GM19240 (cell line): ENCODE data around the gene UBE2Q1.

Source experiments
- DNase-seq: peaks from one replicate; pipeline ENCODE4 v3.0.0; 2011; ENCODE audit warnings: low spot score; ENCODE audit not compliant: insufficient read length

UBE2Q1 gene

DNA sequence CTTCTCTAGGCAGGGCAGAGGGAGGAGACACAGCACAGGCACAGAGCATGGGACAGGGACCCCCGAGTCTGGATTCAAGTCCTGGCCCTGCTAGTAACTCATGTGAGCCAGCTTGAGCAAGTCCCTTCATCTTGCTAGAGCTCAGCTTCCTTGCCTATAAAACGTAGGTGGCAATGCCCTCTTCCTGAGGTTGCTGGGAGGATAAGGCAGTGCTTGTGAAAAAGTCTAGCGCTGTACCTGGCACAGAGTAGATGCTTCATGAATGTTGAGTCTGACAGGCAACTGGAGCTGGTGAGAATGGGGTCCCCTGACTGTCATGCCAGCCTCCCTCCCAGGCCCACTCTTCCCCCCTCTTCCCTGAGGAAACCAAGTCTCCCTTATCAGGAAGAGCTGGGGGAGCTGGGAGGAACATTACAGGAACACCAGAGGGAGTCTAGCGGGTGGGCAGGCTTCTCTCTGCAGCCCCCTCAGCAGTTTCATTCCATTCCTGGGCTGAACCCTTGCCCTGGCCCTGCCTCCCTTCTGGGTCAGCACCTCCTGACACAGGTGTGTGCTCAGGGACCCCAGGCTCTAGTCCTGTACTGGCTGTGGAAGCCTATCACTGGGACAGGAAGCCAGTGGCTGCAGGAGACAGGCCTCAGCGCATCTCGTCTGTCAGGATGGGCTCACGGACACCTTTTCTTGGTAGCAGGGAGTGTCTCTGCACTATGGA lies 19.0 kb upstream of the UBE2Q1 start:
- DNase-seq = no peak

DNA sequence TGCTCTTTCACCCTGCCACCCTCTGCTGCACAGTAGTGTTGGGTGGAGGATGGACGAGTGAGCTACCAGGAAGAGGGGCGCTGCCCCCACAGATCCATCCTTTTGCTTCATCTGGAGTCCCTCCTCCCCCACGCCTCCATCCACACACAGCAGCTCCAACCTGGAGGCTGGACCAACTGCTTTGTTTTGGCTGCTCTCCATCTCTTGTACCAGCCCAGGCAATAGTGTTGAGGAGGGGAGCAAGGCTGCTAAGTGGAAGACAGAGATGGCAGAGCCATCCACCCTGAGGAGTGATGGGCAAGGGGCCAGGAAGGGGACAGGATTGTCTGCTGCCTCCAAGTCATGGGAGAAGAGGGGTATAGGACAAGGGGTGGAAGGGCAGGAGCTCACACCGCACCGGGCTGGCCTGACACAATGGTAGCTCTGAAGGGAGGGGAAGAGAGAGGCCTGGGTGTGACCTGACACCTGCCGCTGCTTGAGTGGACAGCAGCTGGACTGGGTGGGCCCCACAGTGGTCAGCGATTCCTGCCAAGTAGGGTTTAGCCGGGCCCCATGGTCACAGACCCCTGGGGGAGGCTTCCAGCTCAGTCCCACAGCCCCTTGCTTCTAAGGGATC lies 17.6 kb upstream of the UBE2Q1 start:
- DNase-seq = no peak

DNA sequence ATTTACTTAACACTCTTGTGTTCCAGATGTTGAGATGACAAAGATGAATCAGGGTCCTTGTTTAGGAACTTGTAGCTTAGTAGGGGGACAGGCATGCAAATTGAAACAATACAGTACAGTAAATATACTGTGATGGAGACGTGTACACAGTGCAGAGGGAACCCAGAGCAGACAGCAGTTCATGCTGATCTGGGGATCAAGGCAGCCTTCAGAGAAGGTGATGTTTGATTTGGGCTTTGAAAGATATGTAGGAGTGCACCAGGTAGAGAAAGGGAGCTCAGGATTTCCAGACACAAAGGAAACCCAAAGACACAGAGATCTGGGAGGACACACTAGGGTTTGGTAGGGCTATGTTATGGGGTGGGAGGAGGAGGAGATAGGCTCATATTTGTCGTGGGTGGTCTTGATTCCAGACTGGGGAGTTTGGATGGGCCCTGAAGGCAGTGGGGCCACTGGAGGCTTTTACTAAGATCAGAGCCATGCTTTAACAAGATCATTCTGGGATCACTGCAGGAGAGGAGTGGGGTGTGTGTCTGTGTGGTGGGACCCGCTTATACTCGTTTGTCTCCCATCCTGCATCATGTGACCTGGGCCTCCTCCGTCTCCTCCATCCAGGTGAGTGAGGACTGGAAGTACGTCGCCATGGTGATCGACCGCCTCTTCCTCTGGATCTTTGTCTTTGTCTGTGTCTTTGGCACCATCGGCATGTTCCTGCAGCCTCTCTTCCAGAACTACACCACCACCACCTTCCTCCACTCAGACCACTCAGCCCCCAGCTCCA lies 16.9 kb upstream of the UBE2Q1 start:
- DNase-seq = no peak

DNA sequence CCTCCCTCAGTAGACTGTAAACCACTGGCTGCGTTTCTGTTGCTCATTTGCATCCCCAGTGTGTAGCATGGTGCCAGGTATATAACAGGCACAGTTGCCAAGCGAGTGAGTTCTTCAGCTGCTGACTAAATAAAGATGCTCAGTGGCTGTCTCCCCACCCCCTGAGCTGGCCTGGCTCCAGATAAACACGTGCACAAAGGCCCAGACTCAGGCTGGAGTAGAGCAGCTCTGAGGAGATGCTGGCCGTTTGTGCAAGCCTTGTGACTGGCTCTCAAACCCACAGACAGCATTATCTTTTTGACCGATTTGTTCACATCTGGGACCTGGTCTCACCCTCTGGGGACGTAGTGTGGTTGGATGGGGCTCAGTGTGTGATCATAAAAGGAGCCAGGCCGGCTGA lies 16.3 kb upstream of the UBE2Q1 start:
- no peak for DNase-seq

DNA sequence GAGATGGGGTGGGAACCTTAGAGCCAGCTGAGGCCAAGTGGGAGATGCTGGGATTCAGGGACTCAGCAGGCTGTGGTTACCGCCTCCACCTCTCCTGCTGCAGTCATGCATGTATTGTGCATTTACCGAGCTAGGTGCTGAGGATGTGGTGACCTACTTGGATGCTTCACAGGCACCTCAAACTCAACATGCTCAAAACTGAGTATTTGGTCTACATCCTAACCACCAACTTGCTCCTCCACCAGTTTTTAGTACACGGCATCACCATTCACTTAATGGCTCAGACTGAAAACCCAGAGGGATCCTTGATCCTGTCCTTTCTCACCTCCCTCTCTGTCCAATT lies 14.7 kb upstream of the UBE2Q1 start:
- no peak for DNase-seq

DNA sequence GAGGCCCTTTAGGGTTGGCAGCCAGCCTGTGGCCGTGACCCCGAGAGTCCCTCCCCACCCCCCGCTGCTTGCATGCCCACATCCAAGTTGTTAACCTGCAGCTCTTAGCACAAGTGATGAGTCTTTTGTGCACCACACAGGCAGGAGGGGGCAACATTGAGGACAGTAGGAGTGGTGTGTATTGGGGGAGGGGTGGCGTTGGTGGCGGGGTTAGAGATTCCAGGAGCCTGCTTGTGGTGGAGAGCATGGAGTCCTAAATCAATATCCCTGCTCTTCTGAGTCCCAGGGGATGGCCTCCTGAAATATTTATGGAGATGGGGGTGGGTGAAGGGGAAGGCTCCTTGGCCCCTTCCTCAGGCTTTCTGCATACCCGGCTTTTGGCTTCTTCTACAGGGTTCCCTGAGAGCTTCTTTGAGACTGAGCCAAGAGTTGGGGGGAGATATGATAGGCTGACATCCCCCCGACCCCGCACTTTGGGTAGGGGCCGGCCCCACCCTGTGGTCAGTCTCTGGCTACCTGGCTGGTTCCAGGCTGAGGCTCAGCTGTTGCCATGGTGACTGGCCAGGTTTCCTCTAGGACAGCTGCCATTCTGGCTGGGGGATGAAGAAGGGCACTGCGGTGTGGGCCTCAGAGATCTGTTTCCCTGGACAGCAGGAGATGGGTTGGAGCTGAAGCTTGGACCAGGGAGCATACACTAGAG lies 14.2 kb upstream of the UBE2Q1 start:
- DNase-seq = no peak

DNA sequence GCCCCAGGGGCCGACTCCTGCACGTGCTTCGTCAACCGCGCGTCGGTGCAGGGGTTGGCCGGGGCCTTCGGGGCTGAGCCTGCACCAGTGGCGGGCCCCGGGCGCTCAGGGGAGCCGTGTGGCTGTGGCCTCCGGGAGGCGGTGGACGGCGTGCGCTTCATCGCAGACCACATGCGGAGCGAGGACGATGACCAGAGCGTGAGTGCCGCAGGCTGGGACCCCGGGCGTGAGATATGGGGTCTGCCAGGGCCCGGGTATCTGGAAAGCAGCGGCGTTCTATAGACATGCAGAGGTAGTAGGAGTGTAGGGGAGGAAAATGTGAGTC lies 13.5 kb upstream of the UBE2Q1 start:
- DNase-seq = no peak

DNA sequence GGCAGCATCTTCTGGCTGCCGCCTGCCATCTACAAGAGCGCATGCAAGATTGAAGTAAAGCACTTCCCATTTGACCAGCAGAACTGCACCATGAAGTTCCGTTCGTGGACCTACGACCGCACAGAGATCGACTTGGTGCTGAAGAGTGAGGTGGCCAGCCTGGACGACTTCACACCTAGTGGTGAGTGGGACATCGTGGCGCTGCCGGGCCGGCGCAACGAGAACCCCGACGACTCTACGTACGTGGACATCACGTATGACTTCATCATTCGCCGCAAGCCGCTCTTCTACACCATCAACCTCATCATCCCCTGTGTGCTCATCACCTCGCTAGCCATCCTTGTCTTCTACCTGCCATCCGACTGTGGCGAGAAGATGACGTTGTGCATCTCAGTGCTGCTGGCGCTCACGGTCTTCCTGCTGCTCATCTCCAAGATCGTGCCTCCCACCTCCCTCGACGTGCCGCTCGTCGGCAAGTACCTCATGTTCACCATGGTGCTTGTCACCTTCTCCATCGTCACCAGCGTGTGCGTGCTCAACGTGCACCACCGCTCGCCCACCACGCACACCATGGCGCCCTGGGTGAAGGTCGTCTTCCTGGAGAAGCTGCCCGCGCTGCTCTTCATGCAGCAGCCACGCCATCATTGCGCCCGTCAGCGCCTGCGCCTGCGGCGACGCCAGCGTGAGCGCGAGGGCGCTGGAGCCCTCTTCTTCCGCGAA lies 12.9 kb upstream of the UBE2Q1 start:
- DNase-seq = no peak

DNA sequence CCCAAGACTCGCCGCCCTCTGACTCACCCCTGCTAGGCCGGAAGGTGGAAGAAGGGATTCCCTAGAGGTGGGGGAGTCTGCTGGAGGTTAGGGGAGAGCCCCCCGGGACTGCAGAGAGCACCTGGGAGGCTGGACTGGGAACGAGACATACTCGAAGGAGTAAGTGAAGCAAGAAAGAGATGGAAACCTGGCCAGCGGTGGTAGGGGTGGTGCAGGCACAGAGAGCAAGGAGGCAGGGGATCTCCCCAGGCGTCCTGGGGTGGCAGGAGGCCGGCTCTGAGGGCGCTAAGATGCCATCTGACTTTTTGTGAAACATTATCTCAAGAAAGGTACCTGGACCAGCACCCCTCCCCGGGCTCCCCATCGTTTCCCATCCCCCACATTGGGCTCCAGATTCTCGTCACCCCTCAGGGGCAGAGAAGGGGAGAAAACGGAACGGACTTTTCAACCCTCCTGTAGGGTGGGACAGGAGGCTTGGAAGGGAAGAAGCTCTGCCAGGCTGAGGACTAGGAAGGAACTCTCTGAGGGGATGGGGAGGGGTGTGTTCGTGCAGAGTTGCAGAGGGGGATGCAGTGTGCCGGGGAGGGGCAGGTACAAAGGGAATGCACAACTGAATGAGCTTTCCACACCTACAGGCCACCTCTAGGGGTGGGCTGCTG lies 9.8 kb upstream of the UBE2Q1 start:
- DNase-seq = no peak

DNA sequence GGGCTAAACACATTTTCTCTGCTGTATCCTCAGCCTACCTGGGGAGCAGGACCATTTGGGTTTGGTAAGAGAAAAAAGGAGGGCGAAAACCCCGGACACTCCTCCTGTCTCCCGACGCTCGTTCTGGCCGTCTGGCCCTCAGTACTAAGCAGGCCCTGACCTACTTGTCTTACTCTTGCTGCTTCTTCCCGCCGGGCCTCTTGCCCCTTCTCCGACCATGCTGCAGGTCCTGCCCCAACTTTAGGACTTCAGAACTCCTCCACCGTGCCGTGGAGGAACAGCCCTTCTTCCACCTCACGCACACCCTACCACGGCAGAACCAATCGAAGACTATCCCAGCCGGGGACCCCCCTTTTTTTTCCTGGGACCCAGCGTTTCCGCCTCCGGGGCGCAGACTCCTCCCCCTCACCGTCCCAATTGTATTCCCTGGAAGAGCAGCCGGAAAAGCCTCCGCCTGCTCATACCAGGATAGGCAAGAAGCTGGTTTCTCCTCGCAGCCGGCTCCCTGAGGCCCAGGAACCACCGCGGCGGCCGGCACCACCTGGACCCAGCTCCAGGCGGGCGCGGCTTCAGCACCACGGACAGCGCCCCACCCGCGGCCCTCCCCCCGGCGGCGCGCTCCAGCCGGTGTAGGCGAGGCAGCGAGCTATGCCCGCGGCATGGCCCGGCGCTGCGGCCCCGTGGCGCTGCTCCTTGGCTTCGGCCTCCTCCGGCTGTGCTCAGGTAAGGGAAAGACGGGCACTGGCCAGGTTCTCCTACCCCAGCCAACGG lies 9.1 kb upstream of the UBE2Q1 start, which contains the start of gene CHRNB2:
Gene CHRNB2, plus strand, starts transcription at position 393 of the 771 bp plus-strand sequence. Its CDS starts 267 bp downstream, at position 660.
- peak; percentile 84 for DNase-seq

DNA sequence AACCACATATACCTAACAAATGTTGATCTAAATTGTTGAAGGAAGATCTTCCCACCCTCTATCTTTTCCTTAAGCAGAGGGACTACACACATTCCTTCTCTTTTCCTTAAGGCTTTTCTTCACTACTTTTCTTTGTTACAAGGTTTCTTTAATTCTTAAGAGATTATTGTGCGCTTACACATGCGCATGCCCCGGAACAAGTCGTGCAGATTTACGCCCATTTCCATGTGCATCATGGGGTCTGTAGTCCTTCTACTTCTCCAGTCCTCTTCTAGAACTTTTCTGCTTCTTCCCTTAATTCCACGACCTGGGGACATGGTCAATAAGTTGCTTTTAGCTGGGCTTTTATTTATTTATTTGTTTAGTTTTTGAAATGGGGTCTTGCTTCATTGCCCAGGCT lies 7.4 kb upstream of the UBE2Q1 start:
- DNase-seq = no peak

DNA sequence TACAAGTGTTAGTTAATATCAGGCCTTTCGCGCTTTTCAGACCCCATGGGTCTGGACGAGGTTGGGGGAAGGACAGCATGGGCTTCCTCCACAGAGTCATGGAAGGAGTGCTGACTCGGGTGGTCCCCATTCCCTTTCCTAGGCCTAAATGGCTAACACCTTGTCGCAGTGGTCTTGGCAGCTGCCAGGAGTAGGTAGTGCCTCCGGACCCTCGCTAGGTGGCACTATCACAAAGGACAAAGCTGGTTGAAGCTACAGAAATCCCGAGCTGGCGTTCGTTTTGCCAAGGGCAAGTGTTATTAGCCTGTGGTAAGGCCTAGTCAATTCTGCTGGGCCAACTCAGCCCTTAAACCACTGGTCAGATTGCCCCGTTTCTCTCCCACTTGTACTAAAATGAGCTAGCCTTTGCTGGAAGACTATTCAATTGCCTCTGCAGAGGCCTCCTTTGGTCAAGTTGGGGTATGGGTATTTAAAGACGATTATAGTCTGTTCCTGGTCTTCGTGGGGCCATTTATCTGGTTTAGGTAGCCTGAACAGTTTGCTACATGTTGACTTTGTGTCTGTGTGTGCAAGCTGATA lies 1.1 kb upstream of the UBE2Q1 start:
- DNase-seq = peak; percentile 69

DNA sequence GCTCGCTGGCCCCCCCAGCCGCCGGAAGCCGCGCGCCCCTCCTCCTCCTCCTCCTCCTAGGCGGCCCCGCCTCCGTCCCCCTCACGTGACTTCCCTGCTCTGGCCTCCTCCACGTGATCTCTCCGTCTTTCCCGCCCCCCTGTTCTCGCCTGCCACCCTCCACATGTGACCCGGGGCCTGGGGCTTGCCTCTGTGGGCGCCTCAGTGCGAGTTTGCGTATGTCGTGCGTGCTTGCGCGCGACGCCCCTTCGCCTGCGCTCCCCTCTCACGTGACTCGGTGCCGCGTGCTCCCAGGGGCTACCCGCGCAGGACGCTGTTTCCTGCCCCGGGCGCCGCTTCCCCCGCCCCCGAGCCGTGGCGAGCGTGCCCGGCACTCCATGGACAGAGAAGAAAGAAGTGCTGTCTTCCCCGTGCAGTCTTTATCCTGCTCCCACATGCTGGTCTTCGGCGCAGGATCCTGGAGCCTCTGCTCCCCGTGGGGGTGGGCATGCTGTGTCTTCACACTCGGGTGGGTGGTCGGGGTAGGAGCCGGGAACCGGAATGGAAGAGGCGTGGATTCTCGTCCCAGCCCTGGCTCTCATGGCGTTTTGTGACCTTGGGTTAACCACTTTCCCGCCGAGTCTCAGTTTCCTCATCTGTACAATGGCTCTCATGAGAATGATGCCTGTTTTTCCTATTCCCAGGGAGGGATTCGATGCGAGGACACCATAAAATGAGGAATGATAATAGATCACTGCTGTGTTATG lies 431 bp upstream of the UBE2Q1 start:
- peak; percentile 92 for DNase-seq

DNA sequence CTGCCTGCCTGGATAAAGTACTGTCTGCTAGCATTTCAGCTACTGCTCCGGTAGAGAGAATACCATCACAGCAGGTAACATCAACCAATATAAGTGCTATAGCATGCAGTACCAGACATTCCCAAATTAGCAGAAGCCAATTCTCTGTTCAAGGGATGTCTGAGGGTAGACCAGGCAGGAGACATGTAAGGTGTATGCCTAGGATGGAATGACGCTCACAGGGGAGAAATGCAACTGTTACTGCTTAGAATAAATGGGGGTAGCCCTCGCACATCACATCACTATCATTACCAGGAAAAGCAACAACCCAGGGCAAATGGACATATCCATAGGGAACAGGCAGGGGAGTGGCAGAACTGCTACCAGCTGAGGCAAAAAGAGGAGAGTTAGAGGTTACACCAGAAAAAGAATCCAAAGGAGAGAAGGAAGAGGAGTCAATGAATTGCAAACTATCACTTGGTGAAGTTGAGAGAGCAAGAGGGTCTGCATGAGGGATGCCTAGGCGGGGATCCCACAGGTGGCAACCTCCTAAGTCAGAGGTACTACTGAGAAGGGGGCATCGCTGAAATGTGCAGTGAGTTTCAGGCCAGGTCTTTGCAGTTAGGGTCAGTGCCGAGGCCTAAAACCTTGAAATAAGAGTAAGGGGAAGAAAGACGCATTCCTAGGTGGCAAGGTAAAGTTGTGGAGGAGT lies 1.1 kb downstream of the UBE2Q1 start:
- DNase-seq = no peak

DNA sequence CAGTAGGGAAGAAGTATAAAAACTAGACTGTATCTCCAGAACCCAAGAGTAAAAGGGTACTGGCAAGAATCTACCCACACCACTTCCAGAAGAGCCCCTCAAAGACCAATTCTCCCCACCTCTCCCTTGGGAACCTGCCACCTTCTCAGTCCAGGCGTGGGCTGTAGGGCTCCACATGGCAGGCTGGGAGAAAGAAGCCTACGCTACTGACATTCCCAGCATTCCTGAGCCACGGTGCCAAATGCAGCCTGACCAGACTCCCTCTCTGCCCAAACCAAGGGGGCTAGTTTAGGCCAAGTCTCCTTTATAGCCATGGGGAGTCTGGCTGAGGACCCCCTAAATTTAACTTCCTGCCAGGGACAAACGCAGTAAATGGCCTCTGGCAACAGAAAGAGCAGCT lies 2.0 kb downstream of the UBE2Q1 start:
- DNase-seq = no peak

DNA sequence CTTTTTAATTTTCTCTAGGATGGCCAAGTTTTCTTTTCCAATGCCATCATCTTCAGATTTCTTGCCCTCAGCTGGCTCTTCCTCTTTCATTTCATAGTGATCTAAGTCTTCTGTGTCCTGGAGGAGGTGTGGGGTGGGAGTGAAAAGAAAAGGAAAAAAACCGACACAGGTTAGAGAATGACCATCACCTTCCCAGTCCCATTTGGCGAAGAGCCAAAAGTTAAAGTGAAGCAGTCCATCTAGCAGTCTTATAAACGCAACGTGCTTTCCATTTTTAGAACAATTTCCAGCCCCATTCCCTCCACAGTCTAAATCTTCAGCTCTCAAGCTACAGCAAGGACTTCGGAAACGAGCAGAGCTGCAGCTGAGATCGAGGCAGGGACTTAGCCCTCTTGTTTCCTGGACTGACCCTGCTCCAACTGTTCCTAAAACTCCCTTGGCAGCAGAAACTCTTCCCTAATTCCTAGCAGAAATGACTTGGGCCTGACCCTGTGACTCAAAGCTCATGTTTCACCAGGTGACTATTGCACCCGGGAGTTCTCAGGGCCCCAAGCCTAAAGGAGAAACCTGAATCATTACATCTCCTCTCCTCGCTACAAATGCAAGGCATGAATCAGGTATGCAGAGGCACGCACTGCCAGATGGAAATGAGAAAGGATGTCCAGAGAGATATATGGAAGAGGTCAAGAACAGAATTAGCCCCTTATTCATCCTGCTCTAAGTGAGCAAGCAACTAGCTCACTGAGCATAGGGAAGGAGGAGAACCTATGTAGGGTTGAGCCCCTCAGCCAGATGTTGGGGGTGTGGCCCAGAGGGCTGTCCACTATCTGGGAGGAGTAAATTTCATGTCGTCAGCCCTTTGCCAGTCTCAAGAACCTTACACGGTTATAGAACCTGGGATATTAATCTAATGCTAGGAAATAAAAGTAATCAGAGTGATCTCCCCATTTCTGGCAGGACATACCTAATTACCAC lies 5.1 kb downstream of the UBE2Q1 start:
- DNase-seq = no peak

DNA sequence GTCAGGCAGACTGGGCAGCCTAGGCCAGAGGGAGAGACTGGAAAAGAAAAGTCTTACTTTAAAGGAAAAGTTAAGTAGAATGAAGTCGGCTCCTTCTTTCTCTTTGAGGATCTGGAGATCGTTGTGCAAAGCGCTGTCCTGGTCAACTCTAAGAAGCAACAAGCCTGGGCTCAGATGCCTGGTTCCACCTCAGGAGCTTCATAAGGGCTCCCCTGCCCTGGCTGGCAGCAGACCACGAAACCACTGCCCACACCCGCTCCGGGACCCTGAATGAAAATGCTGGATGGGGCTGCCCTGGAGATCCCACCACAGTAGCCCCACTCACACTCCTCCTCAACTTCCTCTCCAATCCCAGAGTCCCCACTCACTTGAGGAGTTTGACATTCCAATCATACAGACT lies 6.4 kb downstream of the UBE2Q1 start:
- no peak for DNase-seq
